Measurements from ENCODE around the gene NUDT8.
"Not testable (repeated sequence)": the region's sequence is repeated elsewhere in the genome, so short reads cannot be mapped to it uniquely, and the experiment has no call there.

The NUDT8 gene

DNA sequence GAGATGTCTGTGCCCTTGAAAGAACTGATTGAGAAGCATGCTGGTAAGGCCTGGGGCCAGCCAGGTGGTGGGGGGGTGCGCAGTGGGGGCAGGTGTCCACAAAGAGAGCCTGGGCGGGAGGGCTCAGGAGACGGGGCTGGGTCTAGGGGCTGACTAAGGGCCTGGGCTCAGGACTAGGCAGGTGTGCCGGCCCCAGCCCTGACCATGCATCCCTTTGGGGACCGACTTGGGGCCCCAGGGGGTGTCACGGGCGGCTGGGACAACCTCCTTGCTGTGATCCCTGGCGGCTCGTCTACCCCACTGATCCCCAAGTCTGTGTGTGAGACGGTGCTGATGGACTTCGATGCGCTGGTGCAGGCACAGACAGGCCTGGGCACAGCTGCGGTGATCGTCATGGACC lies 18.6 kb downstream of the NUDT8 start:
- no peak for DNase-seq

DNA sequence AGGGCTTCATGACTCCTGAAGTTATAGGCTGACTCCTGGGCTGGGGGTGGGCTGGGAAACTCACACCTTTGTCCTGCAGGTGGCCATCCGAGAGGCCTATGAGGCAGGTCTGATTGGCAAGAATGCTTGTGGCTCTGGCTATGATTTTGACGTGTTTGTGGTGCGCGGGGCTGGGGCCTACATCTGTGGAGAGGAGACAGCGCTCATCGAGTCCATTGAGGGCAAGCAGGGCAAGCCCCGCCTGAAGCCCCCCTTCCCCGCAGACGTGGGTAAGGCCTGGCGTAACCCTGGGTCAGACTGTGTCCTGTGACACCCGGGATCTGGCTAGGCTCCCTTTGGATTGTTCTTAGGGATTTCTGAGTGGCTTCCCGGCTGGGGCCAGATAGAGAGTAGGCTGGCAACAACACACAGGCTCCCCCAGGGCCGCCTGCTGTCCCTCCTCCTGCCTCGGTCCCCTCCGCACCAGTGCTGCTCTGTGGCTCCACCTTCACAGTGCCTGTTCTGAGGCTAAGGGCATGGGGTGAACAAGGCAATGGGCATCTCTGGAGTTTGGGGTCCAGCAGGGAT lies 19.4 kb downstream of the NUDT8 start:
- DNase-seq, result no peak

DNA sequence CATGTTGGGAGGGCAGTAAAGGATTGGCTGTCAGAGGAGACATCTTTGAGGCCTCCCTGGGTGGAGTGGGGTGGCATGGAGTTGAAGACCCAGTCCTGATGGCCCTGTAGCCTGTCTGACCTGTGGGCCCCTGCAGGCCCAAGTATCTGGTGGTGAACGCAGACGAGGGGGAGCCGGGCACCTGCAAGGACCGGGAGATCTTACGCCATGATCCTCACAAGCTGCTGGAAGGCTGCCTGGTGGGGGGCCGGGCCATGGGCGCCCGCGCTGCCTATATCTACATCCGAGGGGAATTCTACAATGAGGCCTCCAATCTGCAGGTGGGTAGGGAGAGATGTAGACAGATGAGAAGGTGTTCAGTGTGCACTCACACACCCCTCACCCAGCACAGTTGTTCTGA lies 20.4 kb downstream of the NUDT8 start:
- no peak for DNase-seq

DNA sequence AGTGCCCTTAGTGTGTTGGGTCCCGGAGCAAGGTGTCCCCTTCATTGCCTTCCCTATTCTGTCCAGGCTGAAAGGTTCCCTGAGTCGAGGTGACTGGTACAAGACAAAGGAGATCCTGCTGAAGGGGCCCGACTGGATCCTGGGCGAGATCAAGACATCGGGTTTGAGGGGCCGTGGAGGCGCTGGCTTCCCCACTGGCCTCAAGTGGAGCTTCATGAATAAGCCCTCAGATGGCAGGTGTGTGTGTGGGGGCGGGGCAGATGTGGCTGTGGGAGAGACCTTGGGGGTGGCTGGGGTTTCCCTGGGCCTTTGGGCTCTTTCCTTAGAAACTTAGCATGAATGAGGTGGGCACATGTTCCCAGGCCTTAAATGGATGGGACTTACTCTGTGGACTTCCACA lies 21.3 kb downstream of the NUDT8 start:
- no peak for DNase-seq

DNA sequence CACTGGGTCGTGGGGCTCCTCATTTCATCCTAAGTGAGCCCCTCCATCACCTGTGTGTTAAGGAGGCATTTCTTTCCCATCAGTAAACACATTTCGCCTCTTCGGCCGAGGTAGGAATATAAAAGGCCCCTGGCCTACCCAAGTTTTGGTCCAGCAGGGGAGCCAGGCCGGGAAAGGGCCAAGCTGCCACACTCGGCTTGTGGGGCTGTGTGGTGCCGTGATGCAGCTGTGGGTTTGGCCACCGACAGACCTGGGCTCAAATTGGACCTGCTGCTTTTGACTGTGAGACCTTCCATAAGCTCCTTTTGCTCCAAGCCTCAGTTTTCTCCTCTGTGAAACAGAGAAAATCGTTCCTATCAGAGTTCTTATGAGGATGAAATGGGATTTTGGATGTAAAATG lies 22.2 kb downstream of the NUDT8 start:
- DNase-seq, result no peak

DNA sequence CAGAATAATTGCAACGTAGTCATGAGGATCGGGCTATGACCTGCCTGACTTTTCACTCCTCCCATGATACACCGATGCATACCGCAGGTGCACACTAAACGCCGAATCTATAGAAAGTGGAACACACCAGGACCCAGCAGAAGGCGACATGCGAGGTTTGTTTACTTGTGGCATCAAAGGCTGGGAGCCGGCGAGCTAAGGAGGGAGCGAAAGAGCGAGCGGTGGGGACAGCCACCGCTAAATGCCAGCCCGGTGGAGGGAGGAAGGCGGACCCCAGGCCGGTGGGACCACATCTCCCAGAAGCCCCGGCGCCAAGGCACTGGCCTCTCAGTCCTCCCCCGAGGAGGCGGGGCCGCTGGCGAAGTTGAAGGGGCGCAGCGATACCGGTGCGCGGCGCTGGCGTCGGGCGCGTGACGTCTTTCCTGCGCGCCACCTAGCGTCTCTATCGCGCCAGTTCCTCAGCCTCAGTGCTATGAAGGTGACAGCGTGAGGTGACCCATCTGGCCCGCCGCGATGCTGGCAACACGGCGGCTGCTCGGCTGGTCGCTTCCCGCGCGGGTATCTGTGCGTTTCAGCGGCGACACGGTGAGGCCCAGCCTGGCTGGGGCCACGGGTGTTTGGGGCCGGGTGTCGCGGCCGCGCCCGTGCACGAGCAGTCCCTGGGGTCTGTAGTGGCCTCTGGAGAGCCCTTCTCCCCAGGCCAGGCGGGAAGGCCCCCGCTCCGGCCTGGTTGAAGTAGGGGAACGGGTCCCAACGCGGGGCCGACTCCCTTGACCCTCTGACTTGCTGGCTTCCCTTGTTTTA lies 23.0 kb downstream of the NUDT8 start, which contains the start of gene NDUFV1:
TSS of gene NDUFV1 (plus strand) at position 445 of the 804 bp plus-strand sequence. CDS start at position 514, 69 bp downstream.
- peak; percentile 87 for DNase-seq

DNA sequence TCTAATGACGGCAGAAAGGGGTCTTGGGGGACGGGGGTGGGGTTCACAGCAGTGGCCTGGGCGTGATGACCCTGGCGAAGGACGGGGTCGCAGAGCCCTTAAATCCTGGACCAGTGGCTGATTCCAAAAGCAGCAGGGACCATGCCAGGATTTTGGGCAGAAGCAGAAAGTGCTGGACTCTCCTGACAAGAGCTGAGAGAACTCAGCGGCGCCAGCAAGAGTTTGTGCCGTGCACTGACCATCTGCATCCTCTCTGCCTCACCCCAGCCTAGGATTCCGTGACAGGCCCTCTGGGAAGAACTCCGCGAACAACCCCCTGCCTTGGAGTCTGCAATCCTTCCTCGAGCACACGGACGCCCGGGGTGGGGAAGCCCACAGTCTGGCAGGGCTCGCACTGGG lies 23.6 kb downstream of the NUDT8 start:
- no peak for DNase-seq

DNA sequence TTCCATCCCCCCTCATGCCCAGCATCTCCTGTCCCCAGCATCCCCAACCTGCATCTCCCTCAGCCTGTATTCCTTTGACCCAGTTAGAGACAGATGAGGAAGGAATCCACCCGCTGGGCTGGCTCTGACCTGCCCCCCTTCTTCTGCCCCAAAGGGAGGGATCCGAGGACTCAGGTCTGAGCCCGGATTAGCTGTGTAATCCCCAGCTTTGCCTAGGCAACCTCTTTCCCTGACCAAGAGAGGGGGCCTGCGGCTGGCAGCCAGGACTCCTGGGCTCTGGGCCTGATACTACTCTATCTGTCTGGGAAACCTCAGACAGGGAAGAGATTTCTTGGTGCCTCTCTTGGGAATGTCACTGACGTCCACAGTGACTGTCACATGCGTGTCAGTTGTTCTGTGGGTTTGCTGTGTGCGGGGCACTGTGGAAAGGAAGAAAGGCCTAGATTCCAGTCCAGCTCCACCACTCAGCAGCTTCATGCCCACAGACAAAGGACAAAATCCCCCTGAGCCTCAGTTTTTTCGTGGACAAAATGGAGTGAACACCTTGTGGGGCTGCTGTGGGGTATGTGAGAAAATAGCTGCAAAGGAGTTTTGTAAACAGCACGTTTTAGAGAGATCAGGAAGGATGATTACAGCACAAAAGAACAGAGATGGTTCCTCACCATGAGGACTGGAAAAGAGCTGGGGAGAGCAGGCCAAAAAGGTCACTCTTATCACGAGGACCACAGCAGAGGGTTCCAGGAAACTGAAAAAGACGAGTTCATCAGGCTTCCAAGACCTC lies 24.3 kb downstream of the NUDT8 start:
- no peak for DNase-seq

DNA sequence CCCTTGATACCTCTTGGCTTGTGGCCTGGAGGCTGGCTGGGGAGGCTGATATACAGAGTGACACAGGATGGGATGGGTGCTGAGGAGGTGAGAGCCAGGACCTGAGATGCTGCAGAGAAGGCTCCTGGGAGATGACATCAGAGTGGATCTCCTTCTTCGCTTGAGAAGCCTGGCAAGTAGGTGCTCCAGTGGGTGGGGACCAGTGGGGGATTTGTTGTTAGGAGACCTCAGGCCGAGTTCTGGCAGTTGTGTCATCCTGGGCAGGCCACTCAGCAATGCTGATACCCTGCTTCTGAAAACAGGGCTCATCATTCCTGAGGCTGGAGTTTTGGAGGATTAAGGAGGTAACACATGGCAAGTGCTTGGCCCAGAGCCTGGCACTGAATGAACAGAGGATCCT lies 24.9 kb downstream of the NUDT8 start:
- no peak for DNase-seq

DNA sequence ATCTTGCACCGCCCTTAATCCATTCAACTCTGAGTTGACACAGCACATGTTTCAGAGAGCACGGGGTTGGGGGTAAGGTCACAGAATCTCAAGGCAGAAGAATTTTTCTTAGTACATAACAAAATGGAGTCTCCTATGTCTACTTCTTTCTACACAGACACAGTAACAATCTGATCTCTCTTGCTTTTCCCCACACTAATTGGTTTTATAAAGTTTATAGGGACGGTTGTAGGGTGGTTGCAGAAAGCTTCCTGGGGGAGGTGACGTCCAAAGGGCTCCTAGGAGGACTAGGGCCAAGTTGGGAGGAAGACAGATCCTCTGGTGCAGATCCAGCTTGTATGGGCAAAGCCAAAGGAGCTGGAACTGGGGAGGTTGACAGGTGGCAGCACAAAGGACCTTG lies 25.6 kb downstream of the NUDT8 start:
- DNase-seq, result not testable (repeated sequence)

DNA sequence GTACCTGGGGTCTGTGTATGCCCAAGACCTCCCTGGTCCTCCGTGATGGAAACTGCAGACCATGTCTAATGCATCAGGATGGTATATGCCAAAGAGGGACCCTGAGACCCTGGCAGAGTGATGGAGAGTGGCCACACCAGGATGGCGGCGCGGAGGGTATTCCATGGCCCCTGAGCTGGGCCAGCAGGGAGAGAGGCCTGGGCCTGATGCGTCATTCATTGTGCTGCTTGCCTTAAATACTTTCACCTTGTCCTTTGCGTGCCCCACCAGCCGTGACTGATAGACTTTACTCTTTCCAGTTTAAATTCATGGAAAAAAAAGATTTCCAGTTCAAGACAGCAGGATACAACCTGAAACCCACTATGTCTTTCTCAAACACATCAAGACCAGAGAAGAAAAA lies 28.6 kb downstream of the NUDT8 start:
- DNase-seq, result no peak

DNA sequence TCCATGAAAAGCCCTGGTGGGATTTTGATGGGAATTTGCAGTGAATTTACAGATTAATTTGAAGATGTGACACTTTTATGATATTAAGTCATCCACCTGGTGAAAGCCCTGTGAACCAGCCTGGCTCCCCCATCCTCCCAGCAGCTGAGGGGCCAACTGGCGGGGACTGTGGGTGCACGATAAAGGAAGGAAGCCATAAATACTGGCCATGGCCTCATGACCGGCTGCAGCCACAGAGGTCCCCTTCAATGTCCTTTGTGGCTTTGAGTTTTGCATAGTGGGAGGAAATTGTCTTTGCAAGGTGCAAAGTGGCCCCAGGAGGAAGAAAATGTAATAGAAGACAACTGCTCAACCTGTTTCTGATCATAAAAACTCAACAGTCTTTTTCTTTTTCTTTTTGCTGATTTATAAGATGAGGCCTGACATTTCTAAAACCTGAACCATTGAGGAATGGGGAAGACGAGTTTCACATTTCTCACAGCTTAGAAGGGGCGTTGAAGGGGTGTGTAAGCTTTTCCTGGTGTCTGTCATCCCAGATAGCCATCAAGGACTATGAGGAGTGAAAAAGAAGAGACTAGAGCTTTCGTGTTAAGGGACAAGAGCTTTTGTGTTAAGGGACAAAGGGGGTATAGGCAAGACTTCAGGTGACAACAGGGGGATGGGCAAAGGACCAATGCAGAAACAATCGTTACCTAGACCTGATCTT lies 29.3 kb downstream of the NUDT8 start:
- no peak for DNase-seq

DNA sequence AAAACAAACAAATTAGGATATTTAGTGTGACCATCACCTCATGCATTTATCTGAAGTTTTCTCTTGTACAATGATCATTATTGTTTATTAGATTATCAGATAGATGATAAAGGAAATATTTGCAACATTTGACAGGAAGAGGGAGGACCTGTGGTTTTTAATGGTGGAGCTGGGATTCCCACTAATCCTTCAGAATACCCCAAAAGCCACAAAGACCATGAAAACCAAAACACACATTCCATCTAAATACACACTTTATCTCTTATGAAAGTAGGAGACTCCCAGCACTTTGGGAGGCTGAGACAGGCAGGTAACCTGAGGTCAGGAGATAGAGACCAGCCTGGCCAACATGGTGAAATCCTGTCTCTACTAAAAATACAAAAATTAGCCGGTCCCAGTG lies 30.6 kb downstream of the NUDT8 start:
- no peak for DNase-seq

DNA sequence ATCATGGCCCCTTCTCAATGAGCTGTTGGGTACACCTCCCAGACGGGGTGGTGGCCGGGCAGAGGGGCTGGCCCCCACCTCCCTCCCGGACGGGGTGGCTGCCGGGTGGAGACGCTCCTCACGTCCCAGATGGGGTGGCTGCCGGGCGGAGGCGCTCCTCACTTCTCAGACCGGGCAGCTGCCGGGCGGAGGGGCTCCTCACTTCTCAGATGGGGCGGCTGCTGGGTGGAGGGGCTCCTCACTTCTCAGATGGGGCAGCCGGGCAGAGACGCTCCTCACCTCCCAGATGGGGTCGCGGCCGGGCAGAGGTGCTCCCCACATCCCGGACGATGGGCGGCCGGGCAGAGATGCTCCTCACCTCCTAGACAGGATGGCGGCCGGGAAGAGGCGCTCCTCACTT lies 31.8 kb downstream of the NUDT8 start:
- DNase-seq, result not testable (repeated sequence)

DNA sequence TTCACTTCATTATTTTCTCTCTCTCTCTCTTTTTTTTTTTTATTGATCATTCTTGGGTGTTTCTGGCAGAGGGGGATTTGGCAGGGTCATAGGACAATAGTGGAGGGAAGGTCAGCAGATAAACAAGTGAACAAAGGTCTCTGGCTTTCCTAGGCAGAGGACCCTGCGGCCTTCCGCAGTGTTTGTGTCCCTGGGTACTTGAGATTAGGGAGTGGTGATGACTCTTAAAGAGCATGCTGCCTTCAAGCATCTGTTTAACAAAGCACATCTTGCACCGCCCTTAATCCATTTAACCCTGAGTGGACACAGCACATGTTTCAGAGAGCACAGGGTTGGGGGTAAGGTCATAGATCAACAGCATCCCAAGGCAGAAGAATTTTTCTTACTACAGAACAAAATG lies 32.3 kb downstream of the NUDT8 start:
- not testable (repeated sequence) for DNase-seq

DNA sequence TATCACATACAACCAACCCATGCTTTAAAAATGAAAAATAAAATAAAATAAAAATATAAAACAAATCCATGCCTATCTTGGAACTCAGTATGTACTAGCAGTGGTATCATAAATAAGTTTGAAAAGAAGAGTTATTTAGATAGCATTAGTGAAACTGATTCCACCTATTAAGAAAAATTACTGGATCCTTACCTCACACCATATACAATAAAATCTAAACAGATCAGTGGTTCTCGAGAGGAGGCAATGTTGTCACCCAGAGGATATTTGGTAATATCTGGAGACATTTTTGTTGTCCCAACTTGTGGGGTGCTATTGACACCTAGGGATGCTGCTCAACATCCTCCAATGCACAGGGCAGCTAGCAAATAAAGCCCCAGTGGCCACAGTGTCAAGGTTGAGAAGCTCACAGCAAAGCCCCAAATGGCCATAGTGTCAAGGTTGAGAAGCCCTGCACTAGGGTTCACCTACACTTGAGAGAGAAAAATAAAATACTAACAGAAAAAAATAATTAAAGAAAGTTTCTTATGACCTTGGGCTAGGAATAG lies 32.9 kb downstream of the NUDT8 start:
- no peak for DNase-seq

DNA sequence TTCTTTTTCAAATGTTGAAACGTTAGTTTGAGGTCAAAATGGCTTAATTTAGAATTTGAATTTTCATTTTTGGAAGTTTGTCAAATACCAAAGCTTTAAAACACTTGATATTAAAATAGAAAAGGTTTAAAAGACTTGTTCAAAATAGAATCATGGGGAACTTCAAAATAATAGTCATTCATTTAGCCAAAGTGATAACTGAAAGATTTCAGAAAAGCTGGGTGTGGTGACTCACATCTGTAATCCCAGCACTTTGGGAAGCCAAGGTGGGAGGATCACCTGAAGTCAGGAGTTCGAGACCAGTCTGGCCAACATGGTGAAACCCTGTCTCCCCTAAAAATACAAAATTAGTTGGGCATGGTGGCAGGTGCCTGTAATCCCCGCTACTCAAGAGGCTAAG lies 35.3 kb downstream of the NUDT8 start:
- DNase-seq, result no peak

DNA sequence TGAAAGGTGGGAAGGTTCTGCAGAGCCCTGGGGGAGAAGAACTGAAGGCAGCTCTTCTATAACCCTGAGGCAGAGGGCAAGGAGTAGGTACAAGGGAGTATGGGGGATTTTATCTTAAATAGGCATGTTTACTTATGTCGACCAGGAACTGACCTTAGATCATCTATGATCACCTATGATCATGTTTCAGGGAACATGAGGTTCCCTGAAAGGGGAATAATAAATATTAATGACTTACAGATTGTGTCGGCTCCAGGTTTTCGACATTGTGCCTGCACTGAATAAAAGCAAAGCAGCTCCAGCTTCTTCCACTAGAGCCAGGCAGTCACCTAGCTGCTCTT lies 36.2 kb downstream of the NUDT8 start:
- no peak for DNase-seq

DNA sequence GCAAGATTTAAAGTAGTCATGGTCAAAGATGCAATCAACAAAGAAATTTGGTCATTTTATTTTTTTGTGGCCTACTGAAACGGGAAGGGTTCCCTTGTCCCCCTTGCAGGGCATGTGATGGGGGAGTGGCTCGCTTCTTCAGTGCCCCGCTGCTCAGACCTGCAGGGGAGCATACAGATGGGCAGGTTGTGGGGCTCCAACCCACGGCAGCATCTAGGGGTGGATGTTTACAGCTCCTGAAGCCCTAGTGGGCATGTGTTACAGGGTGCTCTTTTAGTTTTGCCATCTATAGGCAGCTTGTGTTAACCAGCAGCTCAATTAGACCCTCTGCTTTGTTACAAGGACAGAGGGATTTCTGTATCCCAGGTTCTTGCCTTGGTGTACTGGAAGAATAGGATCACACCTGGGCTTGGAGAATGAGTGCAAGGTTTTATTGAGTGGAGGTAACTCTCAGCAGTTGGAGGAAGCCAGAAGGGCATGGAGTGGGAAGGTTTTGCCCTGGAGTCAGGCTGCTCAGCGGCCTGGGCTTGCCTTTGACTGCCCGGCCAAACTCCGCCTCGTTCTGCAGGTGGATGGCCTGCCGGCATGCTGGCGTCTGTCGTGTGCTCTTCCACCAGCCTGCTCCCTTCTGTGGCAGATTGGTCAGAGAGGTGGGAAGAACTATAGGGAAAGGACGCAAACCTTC lies 36.7 kb downstream of the NUDT8 start:
- no peak for DNase-seq

DNA sequence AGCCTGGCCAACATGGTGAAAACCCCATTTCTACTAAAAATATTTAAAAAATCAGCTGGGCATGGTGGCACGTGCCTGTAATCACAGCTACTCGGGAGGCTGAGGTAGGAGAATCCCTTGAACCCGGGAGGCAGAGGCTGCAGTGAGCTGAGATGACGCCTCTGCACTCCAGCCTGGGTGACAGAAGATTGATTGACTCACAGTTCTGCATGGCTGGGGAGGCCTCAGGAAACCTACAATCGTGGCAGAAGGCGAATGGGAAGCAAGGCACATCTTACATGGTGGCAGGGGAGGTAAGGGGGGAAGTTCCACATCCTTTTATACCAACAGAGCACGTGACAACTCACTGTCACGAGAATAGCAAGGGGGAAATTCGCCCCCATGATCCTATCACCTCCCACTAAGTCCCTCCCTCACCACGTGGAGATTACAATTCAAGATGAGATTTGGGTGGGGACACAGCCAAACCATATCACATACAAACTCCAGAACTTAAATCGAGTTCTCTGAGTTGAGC lies 40.8 kb downstream of the NUDT8 start:
- DNase-seq, result not testable (repeated sequence)

DNA sequence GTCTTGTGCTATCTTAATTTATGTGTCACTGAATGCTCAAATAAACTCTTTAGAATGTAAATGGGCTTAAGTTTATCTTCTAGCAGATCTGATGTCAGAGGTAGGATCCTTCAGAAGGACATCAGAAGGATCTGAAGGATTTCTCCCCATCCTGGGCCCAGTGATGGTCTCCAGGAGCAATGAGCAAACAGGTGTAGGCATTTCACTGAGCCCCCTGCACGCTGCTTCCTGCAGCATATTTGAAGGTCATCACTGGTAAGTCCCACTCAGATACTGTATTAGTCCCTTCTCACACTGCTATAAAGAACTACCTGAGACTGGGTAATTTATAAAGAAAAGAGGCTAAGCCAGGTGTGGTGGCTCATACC lies 41.6 kb downstream of the NUDT8 start:
- DNase-seq, result no peak

DNA sequence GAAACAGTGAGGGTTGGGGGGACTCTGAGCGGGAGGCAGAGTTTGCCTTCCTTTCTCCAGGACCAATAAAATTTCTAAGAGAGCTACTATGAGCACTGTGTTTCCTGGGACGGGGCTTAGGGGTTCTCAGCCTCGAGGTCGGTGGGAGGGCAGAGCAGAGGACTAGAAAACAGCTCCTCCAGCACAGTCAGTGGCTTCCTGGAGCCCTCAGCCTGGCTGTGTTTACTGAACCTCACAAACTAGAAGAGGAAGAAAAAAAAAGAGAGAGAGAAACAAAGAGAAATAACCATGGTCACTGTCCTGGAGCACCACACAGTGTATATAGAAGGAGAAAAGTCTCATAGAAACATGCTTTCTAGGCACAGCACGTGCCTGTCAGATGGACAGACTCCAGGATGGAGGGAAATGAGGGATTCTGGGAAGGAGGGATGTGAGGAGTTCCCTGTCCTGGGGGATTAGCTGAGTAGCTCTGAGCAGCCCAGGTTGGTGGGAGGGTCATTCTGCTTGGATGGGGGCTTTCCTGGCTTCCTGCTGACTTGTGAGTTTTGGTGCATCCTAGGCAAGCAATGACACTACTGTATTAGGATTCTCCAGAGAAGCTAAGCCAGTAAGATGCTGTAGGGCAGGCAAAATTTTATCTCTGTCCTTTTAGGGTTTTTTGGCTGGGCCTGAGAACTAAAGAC lies 43.0 kb downstream of the NUDT8 start:
- DNase-seq, result no peak

Data from NCI-H226 (cell line).